ENCODE results near the gene SRC.

The SRC gene

GRCh38 chr20:37350649-37351574 is 5.0 kb downstream of the SRC start:
- no peak for DNase-seq (ENCODE audit: low spot score)

GRCh38 chr20:37351689-37352607 is 6.0 kb downstream of the SRC start:
- DNase-seq (ENCODE audit: low spot score) = no peak

GRCh38 chr20:37352608-37352980 is 6.7 kb downstream of the SRC start:
- DNase-seq (ENCODE audit: low spot score) = no peak

- DNase-seq (ENCODE audit: low spot score) = no peak
Measured at GRCh38 chr20:37353285-37353849, 7.4 kb downstream of the SRC start.

GRCh38 chr20:37354210-37355195 is 8.6 kb downstream of the SRC start:
- no peak for DNase-seq (ENCODE audit: low spot score)

- no peak for DNase-seq (ENCODE audit: low spot score)
Measured at GRCh38 chr20:37355252-37356180, 9.6 kb downstream of the SRC start.

- no peak for DNase-seq (ENCODE audit: low spot score)
Measured at GRCh38 chr20:37356387-37356786, 10.4 kb downstream of the SRC start.

- DNase-seq (ENCODE audit: low spot score) = no peak
Measured at GRCh38 chr20:37356961-37357371, 11.0 kb downstream of the SRC start.

- no peak for DNase-seq (ENCODE audit: low spot score)
Measured at GRCh38 chr20:37357481-37358365, 11.8 kb downstream of the SRC start.

- no peak for DNase-seq (ENCODE audit: low spot score)
Measured at GRCh38 chr20:37358366-37359150, 12.6 kb downstream of the SRC start.

GRCh38 chr20:37359331-37359730 is 13.4 kb downstream of the SRC start:
- no peak for DNase-seq (ENCODE audit: low spot score)

- no peak for DNase-seq (ENCODE audit: low spot score)
Measured at GRCh38 chr20:37359836-37360235, 13.9 kb downstream of the SRC start.

- DNase-seq (ENCODE audit: low spot score) = no peak
Measured at GRCh38 chr20:37360391-37361115, 14.6 kb downstream of the SRC start.

GRCh38 chr20:37361336-37361735 is 15.4 kb downstream of the SRC start:
- DNase-seq (ENCODE audit: low spot score) = no peak

GRCh38 chr20:37362231-37362792 is 16.4 kb downstream of the SRC start:
- no peak for DNase-seq (ENCODE audit: low spot score)

- DNase-seq (ENCODE audit: low spot score) = no peak
Measured at GRCh38 chr20:37362821-37363220, 16.9 kb downstream of the SRC start.

Measured in AG08396 (cell line).